Neuronal stem cell (in vitro differentiated cells): Measurements from ENCODE around the gene SELENOI. TPM values are rescaled to one million over a fixed set of nuclear protein-coding genes. Genes with fewer than 3 reads are reported as not detected.

Source experiments
- DNase-seq: peaks from one replicate; pipeline ENCODE4 v3.0.0-alpha.2; 2013; ENCODE audit warnings: low spot score
- H2AFZ ChIP-seq: one replicate; pipeline ENCODE4 v1.6.1; 2013; ENCODE audit warnings: mild to moderate bottlenecking, low read length, inconsistent platforms
- H2AK5ac ChIP-seq: 2 replicates; pipeline ENCODE4 v1.6.1; 2013; ENCODE audit warnings: low read depth, mild to moderate bottlenecking, inconsistent platforms, low read length, moderate library complexity, mixed read lengths
- H2BK120ac ChIP-seq: 2 replicates; pipeline ENCODE4 v1.6.1; 2013; ENCODE audit warnings: low read depth, mild to moderate bottlenecking, inconsistent platforms, low read length, moderate library complexity, mixed read lengths
- H2BK12ac ChIP-seq: one replicate; pipeline ENCODE4 v1.6.1; 2013; ENCODE audit warnings: low read length, inconsistent platforms
- H2BK15ac ChIP-seq: 2 replicates; pipeline ENCODE4 v1.6.1; 2013; ENCODE audit warnings: mild to moderate bottlenecking, low read length, inconsistent platforms, mixed read lengths
- H2BK5ac ChIP-seq: one replicate; pipeline ENCODE4 v1.6.1; 2013; ENCODE audit warnings: inconsistent platforms, mild to moderate bottlenecking, low read length, moderate library complexity
- H3K14ac ChIP-seq: one replicate; pipeline ENCODE4 v1.6.1; 2013; ENCODE audit warnings: low read length, inconsistent platforms
- H3K18ac ChIP-seq: 2 replicates; pipeline ENCODE4 v1.6.1; 2013; ENCODE audit warnings: low read length, inconsistent platforms
- H3K23ac ChIP-seq: 2 replicates; pipeline ENCODE4 v1.6.1; 2013; ENCODE audit warnings: low read depth, mild to moderate bottlenecking, mixed read lengths, low read length, inconsistent platforms; ENCODE audit not compliant: poor library complexity
- H3K27ac ChIP-seq: replicated peaks from 3 replicates; pipeline ENCODE4 v1.5.1; 2013; ENCODE audit warnings: low read length, inconsistent platforms
- H3K27me3 ChIP-seq, 3 experiments: 2 replicates each; pipeline ENCODE4 v1.6.1; 2013; ENCODE audit warnings: low read length in 3 of 3, mild to moderate bottlenecking in 2 of 3, inconsistent platforms in 1 of 3, low read depth in 1 of 3, mixed read lengths in 1 of 3, moderate library complexity in 1 of 3; ENCODE audit not compliant: control insufficient read depth in 3 of 3, insufficient read depth in 3 of 3
- H3K36me3 ChIP-seq, 2 donors: replicated peaks in 1 of 2; 2 replicates each; pipeline ENCODE4 v1.6.1; 2013; ENCODE audit warnings: low read length in 2 of 2; ENCODE audit not compliant: control insufficient read depth in 2 of 2, insufficient read depth in 2 of 2
- H3K4ac ChIP-seq: 2 replicates; pipeline ENCODE4 v1.6.1; 2013; ENCODE audit warnings: inconsistent platforms, mild to moderate bottlenecking, low read length, moderate library complexity
- H3K4me1 ChIP-seq, 2 donors: 1 replicate in 1 of 2; 2 replicates in 1 of 2; pipeline ENCODE4 v1.6.1; 2013; ENCODE audit warnings: low read length in 2 of 2, low read depth in 1 of 2; ENCODE audit not compliant: control insufficient read depth in 2 of 2, insufficient read depth in 1 of 2
- H3K4me2 ChIP-seq: one replicate; pipeline ENCODE4 v1.6.1; 2013; ENCODE audit warnings: mild to moderate bottlenecking, low read length, inconsistent platforms; ENCODE audit not compliant: insufficient read depth, poor library complexity, severe bottlenecking
- H3K4me3 ChIP-seq, 2 donors: 2 replicates each; pipeline ENCODE4 v1.5.1; 2013; ENCODE audit warnings: low read length in 2 of 2, mild to moderate bottlenecking in 2 of 2, inconsistent platforms in 1 of 2, moderate library complexity in 1 of 2
- H3K79me1 ChIP-seq: one replicate; pipeline ENCODE4 v1.6.1; 2013; ENCODE audit warnings: low read depth, mild to moderate bottlenecking, inconsistent platforms, low read length, moderate library complexity
- H3K9ac ChIP-seq: one replicate; pipeline ENCODE4 v1.6.1; 2013; ENCODE audit warnings: mild to moderate bottlenecking, low read depth, low read length, inconsistent platforms; ENCODE audit not compliant: poor library complexity
- H3K9me3 ChIP-seq, 2 donors: replicated peaks in 1 of 2; 2 replicates each; pipeline versions ENCODE3 to v1.6.1; 2013; ENCODE audit warnings: low read length in 2 of 2, mild to moderate bottlenecking in 2 of 2, inconsistent platforms in 1 of 2, low read depth in 1 of 2, mixed read lengths in 1 of 2, moderate library complexity in 1 of 2; ENCODE audit not compliant: control insufficient read depth in 2 of 2, insufficient read depth in 1 of 2
- H4K8ac ChIP-seq: one replicate; pipeline ENCODE4 v1.6.1; 2013; ENCODE audit warnings: low read depth, mild to moderate bottlenecking, inconsistent platforms, low read length, moderate library complexity
- H4K91ac ChIP-seq: one replicate; pipeline ENCODE4 v1.6.1; 2013; ENCODE audit warnings: low read length, low read depth, mild to moderate bottlenecking, inconsistent platforms; ENCODE audit not compliant: poor library complexity
- WGBS, 2 donors: extraction: QIAGEN DNeasy Blood & Tissue Kit; methylation state at CpG; one replicate each; pipeline ENCODE4 v1.1.7; 2013; ENCODE audit warnings: missing lambda C conversion rate in 2 of 2, mixed read lengths in 1 of 2; ENCODE audit not compliant: insufficient read length in 2 of 2, insufficient replicate concordance in 1 of 2; ENCODE audit errors: extremely low coverage in 2 of 2; 5-methylcytosine and 5-hydroxymethylcytosine counted together
- polyA plus RNA-seq, 2 experiments: library from polyadenylated mRNA; stranded (reverse); fragments of 200-250 nt; gene quantifications; one replicate each; pipeline ENCODE4 v1.2.3, GENCODE V29; 2013

The SELENOI gene, protein sequence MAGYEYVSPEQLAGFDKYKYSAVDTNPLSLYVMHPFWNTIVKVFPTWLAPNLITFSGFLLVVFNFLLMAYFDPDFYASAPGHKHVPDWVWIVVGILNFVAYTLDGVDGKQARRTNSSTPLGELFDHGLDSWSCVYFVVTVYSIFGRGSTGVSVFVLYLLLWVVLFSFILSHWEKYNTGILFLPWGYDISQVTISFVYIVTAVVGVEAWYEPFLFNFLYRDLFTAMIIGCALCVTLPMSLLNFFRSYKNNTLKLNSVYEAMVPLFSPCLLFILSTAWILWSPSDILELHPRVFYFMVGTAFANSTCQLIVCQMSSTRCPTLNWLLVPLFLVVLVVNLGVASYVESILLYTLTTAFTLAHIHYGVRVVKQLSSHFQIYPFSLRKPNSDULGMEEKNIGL
- polyA plus RNA-seq (2013, experiment 1 of 2), result 18.3 TPM
- 18.4 TPM for polyA plus RNA-seq (2013, experiment 2 of 2)

DNA sequence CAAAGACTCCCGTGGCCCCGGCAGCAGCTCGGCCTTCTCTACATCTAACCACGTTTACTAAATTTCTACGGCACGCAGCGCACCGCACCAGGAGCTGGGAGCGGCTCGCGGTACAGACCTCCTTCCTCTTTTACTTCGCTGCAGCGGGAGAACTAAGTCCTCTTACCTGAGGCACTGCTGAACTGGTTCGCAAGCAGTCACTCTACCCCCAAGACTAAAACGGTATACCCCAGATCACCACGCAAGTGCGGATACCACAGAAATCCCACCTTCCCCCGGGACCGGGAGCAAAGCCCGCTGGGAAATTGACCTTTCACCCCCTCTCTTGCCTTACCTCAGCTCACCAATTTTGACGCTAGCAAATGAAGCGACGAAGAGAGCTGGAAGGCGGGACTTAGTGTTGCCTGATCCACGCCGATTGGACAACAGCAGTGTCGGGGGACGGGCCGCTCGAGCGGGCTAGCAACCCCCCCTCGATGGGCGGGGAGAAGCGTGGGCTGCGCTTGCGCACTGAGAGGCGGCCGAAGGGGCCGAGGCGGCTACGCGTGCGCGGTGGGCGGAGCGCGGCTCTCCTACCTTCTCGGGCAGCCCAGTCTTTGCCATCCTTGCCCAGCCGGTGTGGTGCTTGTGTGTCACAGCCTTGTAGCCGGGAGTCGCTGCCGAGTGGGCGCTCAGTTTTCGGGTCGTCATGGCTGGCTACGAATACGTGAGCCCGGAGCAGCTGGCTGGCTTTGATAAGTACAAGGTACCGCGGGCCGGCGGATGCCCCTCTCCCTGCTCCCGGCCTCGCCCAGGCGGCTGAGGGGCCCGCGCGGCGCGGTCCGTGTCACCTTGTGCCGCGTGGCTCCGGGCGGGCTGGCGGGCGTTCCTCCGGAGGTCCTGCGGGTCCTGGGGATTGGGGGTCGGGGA, at the start of gene SELENOI:
SELENOI (plus strand) TSS at position 599 of the 909 bp plus-strand sequence; CDS start at position 689, 90 bp downstream.
- Histone ChIP-seq H2AFZ (peak within 1 kb of the TSS; percentile 91), H3K4me3 (peak within 1 kb of the TSS; percentile 82 to 96), H3K23ac (peak within 1 kb of the TSS; percentile 97), H3K27me3 (no peaks in the 10 kb centered on the region), H2BK5ac (peak within 1 kb of the TSS; percentile 94), H3K4ac (peak within 1 kb of the TSS; percentile 29), H4K8ac (no peak within 1 kb of the TSS), H2BK120ac (no peak within 1 kb of the TSS), H3K9me3 (no peaks in the 10 kb centered on the region), H4K91ac (no peak within 1 kb of the TSS), H3K79me1 (peaks cover 3% of the 10 kb centered on the region), H3K9ac (peak within 1 kb of the TSS; percentile 98), H3K27ac (peak within 1 kb of the TSS; percentile 92), H2AK5ac (peak within 1 kb of the TSS; percentile 89), H3K18ac (peak within 1 kb of the TSS; percentile 98), H3K4me2 (peak within 1 kb of the TSS; percentile 75), H3K14ac (peak within 1 kb of the TSS; percentile 97), H2BK15ac (peak within 1 kb of the TSS; percentile 82), H3K36me3 (peaks cover 0 to 6% of the 10 kb centered on the region in 2 donors), H2BK12ac (no peak within 1 kb of the TSS), H3K4me1 (peaks cover 5 to 14% of the 10 kb centered on the region in 2 donors)
- peak; percentile 99 for DNase-seq
- WGBS, 2 donors, result no CpG with 5 or more reads among the region's 80 CpGs

DNA sequence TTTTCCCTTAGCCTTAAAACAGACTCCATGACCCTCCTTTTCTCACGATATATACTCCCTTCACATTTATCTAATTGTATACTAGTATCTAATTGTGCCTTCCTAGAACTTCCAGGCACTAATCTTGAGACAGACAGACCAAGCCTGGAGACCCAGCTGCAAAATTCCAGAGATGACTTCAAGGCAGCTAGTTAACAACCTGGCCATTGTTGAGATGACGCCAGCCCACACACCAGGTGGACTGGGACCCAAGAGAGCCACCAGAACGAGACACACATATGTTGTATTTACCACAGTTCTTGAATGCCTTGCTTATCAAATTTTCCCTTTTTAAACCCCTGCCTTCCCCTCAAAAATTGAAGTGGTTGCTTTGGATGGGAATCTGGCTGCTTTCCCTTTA, 48.9 kb upstream of the SELENOI start:
- H3K4me2 ChIP-seq, result no peak overlapping the region
- 100% methylated on average over 1 of the region's 3 CpGs; no CpG with 5 or more reads in 1 of the 2 donors for WGBS, 2 donors

DNA sequence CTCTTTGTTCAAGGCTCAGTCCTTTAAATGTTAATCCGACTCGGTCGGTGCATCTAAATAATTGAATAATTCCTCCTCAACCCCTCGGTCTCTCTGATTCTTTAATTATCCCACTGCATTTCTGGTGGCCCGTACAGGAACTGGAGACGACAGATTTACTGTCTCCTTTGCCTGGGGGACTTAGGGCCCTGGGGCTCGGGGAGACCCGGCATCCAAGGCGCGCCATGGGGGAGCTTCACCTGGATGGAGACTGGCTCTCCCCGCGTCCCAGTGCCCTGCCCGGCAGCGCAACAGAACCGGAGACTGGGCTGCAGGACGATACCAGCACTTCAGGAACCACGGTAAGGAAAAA, 47.7 kb upstream of the SELENOI start:
- peak overlapping the region; percentile 7 for H2BK12ac ChIP-seq
- H2AFZ ChIP-seq, result peak overlapping the region; percentile 80
- no peak overlapping the region for H3K4me3 ChIP-seq
- H3K27me3 ChIP-seq, result peaks cover 0 to 2% (median 0%) of the 10 kb centered on the region in 3 experiments
- no peak overlapping the region for H2BK5ac ChIP-seq
- H3K23ac ChIP-seq, result no peak overlapping the region
- H3K4me1 ChIP-seq, result peaks cover 19% of the 10 kb centered on the region in 2 donors
- H3K4me2 ChIP-seq, result peak overlapping the region; percentile 59
- H3K9me3 ChIP-seq, result no peaks in the 10 kb centered on the region
- peak overlapping the region; percentile 7 for H2BK120ac ChIP-seq
- no peak overlapping the region for H3K14ac ChIP-seq
- H3K36me3 ChIP-seq, result no peaks in the 10 kb centered on the region
- peak overlapping the region; percentile 78 for H3K18ac ChIP-seq
- no peak overlapping the region for H2BK15ac ChIP-seq
- no peak overlapping the region for H4K91ac ChIP-seq
- H4K8ac ChIP-seq, result no peak overlapping the region
- H3K4ac ChIP-seq, result no peak overlapping the region
- no peak for DNase-seq
- no CpG with 5 or more reads among the region's 17 CpGs for WGBS, 2 donors
- H3K79me1 ChIP-seq, result no peaks in the 10 kb centered on the region
- no peak overlapping the region for H2AK5ac ChIP-seq
- no peak overlapping the region for H3K27ac ChIP-seq
- no peak overlapping the region for H3K9ac ChIP-seq

More for the DNA sequence above, 48.9 kb upstream of the SELENOI start:
- Histone ChIP-seq H2BK120ac (no peak overlapping the region), H3K4ac (no peak overlapping the region), H2AFZ (no peak overlapping the region), H3K27ac (no peak overlapping the region), H2AK5ac (no peak overlapping the region), H3K9me3 (no peaks in the 10 kb centered on the region), H4K8ac (no peak overlapping the region), H4K91ac (no peak overlapping the region), H2BK15ac (no peak overlapping the region), H3K27me3 (peaks cover 0 to 2% (median 0%) of the 10 kb centered on the region in 3 experiments), H3K23ac (no peak overlapping the region), H3K9ac (no peak overlapping the region), H2BK12ac (no peak overlapping the region), H2BK5ac (no peak overlapping the region), H3K14ac (no peak overlapping the region), H3K4me1 (peaks cover 19% of the 10 kb centered on the region in 2 donors), H3K4me3 (no peak overlapping the region), H3K18ac (no peak overlapping the region), H3K36me3 (no peaks in the 10 kb centered on the region), H3K79me1 (no peaks in the 10 kb centered on the region)
- DNase-seq, result no peak
